ENCODE measurements around the gene MANF.
"Not testable (repeated sequence)": the region's sequence is repeated elsewhere in the genome, so short reads cannot be mapped to it uniquely, and the experiment has no call there.

MANF gene

DNA sequence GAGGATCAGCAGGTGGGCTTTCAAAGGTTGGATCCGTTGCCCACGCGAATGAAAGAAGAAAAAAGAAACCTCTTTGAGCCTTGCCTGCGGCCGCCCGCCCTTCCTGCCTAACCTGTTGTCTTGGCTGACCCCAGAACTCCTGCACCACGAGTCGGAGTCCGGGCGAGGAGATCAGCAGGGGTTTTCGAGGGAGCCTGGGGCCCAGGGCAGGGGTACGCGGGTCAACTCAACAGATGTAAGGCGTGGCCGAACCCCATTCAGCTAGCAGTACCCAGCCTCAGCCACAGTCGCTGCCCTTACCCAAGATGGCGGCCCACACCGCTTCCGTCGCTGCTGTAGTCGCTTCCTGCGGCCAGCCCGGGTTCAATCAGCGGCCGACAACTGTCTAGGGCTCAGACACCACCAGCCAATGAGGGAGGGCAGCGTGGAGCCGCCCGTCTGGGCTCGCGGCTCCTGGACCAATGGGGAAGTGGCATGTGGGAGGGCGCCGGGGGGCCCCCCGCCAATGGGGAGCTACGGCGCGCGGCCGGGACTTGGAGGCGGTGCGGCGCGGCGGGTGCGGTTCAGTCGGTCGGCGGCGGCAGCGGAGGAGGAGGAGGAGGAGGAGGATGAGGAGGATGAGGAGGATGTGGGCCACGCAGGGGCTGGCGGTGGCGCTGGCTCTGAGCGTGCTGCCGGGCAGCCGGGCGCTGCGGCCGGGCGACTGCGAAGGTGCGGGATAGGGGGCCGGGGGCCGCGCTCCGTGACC is at the start of gene MANF:
Gene MANF, plus strand, starts transcription at position 566 of the 748 bp plus-strand sequence. Its CDS starts 52 bp downstream, at position 618.
- peak; percentile 88 for DNase-seq (ENCODE audit: low read depth)

DNA sequence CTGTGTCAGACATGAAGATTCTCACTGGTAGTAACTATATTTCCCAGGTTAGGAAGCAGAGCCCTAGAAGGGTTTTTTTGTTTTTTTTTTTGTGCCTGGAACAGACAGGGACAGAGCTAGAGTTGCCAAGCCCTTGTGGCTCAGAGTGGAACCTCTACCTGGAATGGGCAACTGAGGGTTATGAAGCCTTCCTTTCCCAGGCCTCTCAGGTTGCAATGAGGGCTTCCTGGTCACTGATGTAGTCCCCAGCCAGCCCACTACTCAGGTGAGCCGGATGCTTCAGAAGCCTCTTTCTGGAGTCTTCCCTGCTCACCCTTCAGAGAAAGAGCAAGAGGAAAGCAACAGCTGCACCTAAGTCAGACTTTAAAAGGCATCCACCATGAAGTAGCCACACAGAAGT is 48.8 kb upstream of the MANF start:
- no peak for DNase-seq (ENCODE audit: low read depth)

DNA sequence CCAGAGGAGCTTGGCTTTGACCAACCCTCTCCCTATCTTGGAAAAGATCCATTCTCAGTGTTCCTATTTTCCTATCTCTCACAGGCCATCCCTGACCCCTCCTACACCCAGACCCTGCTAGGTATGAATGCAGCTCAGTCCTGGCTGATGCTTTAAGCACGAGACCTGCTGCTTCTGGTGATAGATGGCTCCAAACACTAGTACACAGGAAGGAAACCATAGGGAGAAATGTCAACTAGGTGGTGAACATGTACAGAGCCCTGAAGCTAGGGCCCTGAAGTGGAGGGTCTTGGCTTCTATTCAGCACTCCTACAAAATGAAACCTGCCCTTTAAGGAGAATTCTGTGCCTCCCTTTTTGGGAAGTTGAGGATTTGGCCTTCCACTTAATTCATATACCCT is 47.4 kb upstream of the MANF start:
- DNase-seq (ENCODE audit: low read depth), result no peak

DNA sequence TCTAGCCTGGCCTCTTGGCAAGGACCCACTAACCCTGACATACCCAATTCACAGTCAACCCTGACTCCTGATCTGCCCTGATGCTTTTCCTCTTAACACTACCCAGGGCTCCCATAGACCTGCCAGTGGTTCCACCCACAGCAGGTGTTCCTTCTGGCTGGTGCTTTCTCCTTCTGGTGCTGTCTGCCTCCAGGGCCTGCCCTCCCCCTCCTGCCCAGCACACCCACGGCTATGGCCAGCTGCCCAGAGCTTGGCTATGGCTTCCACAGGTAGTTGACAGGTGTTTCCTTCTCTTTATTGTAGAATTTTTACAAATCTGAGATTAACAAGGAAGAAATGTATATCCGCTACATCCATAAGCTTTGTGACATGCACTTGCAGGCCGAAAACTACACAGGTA is 46.5 kb upstream of the MANF start:
- no peak for DNase-seq (ENCODE audit: low read depth)

DNA sequence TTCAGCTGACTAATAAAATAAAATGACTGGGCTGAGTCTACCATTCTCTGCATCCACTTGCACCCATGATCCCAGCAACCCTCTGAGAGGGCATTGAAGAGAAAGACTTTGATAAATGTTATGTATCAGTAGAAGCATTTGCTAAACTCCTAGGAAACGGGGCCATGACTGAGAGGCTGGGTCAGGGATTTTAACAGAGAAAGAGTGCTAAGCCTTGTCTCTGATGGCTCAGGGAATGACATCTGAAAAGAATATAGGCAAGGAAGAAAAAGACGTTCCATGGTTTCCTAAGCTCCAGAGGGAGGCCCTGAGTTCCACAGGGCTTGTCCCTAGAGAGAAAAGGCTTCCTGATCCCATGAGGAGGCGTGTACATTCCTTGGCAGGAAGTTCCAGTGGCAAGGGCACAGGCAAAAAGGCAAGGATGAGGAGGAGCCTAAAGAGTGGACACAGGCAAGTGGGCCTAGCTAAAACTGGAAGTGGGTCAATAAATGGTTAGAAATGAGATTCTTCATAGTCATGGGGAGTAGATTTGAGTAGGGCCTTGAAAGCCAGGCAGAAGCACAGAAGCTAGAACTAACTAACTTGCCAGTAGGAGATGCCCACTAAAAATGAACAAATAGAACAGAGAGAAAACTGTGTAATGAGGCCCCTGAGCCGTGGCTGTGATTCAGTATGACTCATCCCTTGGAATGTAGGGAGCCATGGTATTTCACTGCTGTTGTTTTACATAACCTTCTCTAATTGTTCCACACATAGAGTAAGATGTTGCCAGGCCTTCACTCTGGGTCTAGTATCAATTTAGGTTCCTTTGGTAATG is 44.9 kb upstream of the MANF start:
- peak; percentile 94 for DNase-seq (ENCODE audit: low read depth)

DNA sequence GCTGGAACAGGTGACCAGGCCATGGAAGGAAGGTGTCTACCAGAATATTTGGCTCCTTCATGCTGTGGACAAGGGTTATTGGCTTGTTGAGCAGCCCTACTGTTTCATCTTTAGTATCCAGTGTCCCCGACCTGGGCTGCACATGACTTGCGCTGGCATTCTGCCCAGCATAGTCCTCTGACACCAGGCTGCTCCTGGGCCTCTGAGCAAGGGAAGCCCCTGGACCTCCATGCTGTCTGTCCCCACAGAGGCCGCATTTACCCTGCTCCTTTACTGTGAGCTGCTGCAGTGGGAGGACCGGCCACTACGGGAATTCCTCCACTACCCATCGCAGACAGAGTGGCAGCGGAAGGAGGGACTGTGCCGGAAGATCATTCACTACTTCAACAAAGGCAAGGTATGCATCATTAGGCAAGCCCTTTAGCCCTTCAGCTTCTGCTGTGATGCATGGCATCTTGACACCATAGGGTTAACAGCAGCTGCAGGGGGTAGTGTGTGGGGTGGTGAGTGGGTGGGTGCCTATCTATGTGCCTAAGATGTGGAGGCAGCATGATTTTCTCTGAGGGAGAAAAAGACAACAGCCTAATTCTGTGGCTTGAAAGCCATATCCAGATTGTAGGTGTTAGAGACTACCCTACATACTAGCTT is 44.0 kb upstream of the MANF start:
- no peak for DNase-seq (ENCODE audit: low read depth)

DNA sequence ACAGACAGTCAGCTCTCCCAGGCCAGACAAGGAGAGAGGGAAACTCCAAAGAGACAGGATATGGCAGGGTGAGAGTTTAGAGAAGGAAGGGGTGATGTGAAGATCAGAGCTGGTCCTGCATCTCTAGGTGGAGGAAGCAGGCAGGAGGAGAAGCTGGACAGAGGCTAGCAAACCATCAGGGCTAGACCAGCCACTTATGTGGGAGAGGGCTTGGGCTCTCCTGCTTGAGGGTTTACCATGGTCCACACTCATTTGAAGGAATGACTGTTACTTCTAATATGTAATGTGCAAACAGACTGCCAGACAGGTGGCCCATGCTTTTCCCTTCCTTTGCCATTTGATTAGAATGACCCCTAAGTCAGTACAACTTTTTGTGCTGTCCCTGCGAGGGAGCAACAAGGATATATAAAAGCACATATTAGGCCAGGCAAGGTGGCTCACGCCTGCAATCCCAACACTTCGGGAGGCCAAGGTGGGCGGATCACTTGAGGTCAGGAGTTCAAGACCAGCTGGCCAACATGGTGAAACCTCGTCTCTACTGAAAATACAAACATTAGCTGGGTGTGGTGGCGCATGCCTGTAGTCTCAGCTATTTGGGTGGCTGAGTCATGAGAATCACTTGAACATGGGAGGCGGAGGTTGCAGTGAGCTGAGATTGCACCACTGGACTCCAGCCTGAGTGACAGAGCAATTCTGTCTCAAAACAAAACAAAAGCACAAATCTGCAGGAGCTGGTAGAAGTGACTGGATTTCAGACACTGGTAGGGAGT is 41.0 kb upstream of the MANF start:
- peak; percentile 71 for DNase-seq (ENCODE audit: low read depth)

DNA sequence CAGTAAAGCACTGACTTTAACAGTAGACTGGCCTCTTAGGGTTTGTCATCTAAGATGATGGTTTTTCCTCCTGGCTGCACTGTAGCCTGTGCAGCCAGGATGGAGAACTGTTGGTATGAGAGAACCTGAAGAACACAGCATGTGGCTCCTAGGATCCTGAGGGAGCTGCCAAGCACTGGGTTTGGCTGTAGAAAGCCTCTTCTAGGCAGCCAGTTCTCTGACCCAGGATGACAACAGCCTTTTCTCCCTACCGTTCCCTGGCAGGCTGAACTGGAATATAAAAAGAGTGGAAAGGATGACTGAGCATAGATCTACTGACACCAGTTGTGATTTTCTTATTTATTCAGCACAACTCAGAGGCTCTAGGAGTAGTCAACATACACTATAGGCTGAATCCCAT is 34.3 kb upstream of the MANF start:
- no peak for DNase-seq (ENCODE audit: low read depth)

DNA sequence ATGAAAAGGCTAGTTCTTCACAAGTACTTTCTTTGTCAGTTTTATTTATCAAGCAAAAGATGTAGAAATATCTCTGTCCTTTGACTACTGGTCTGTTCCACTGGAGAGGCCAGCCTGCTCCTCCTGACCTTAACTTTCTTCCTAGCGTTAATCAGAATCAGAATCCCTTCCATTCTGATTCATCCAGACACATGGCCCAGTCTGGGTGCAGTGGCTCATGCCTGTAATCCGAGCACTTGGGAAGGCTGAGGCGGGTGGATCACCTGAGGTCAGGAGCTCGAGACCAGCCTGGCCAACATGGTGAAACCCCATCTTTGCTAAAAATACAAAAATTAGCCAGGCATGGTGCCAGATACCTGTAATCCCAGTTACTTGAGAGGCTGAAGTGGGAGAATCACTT is 32.0 kb upstream of the MANF start:
- no peak for DNase-seq (ENCODE audit: low read depth)

DNA sequence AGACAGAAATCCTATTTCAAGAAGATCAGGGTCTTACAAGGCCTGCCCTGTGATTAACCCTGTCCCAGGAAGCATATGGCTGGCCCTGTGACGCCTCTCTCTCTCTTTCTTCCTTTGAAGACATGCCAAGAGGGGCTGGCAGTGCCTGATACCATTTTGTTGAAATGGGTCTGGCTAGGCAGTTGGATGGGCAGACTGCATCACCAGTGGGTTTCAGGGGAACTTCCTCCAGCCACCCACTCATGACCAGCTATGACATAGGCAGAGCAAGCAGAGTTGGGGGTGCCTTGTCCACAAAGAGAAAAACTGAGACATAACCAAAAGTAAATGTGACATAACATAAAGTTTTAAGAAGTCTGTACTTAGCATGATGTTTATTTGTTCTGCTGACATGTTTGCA is 31.4 kb upstream of the MANF start:
- DNase-seq (ENCODE audit: low read depth), result no peak

DNA sequence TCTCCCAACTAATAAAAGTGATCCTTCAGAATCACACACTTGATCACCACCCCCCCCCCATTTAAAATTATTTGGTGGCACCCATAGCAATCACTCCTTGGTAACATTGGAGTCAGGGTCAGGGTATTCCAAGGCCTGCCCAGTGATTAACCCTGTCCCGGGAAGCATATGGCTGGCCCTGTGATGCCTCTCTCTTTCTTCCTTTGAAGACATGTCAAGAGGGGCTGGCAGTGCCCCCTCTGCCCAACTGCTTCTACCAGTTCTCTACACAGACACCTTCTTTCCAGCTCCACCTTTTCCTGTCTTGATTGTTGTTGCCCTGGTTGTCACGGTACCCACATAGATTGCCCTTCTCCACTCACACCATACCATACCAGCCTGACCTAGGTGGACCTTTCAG is 30.9 kb upstream of the MANF start:
- no peak for DNase-seq (ENCODE audit: low read depth)

DNA sequence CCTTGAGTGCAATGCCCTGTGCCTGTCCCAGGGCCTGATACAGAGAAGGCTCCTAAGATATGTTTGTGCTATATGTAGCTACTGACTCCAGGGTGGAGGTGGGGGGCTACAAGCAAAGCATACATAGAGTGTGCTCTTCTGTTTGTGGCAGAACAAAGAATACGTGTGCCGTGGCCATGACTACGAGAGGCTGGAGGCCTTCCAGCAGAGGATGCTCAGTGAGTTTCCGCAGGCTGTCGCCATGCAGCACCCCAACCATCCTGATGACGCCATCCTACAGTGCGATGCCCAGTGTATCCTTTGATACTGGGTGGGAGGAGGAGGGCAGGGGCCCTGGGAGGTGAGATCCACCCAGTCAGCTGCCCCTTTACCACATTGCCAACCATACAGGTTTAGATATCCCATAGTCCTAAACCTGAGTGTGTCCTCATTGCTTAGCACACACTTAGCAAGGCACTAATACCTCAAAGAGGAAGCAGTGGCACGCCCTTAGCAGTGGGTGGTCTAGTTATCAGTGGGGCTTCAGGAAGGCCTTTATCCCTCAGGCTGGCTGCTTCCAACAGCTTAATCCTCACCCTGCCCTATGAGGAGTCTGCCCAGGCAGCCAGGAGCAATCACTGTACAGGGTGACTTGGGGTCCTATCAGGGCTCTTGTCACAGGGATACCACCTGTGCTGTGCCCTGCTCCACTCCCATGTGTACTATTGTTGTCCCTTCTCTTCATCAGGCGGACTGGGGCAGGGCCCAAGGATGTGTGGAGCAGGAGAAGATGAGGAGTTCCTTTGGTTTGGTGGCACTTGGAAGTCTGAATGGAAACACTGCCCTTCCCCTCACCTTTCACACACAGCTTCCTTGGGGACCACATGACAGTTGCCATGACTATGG is 30.1 kb upstream of the MANF start:
- DNase-seq (ENCODE audit: low read depth), result no peak

DNA sequence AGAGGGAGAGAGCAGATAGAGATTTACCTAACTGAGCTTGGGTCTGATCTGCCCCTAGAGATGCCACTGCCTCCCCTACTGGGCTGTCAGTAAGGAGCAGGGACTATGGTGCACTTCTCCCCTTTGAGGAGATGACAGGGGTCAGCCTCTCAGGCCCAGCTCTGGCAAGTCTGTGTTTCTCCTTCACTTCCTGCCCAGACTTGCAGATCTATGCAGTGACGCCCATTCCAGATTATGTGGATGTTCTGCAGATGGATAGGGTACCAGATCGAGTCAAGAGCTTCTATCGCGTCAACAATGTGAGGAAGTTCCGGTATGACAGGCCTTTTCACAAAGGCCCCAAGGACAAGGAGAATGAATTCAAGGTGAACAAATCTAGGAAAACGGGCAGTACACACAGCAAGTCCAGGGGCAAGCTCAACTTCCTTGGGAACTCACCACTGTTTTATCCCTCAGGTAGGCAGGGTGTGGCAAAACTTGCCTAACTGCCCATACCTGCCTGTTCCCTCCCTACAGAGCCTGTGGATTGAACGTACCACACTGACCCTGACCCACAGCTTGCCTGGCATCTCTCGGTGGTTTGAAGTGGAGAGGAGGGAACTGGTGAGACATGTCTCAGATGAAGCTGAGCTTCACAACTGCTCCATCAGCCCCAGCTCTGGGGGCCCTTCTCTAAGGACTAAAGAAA is 29.1 kb upstream of the MANF start:
- no peak for DNase-seq (ENCODE audit: low read depth)

DNA sequence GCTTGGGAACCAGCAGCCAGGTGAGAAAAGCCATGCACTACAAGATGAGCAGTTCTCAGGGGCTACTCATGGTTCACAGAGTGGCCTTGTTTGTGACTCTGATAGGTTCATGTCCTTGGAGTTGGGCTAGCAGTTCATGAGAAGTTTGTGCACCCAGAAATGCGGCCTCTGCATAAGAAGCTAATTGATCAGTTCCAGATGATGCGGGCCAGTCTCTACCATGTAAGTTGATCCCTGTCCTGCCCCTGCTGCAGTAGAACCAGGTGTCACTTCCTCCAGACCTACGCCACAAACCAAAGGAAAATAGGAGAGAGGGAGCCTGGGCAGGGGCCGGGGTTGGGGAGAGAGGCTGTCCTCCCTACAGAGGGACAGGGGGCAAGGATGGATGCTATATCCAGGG is 27.2 kb upstream of the MANF start:
- no peak for DNase-seq (ENCODE audit: low read depth)

DNA sequence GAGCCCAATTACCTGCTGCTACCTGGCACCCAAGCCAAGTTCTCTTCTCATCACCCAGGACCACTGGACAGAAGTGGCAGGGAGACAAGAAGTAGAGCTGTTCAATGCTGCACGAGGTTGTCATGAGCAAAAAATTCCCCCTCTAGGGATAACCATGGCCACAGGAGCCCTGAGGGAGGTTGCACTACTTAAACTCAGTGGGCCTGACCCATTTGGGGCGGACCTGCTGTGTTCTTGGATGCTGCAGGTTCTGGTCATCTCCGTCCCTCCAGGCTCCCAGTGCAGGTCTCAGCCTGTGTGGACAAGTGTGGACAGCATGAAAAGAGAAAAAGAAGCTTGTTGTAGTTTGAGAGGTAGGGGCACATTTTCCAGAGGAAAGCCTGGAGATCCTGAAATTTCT is 26.1 kb upstream of the MANF start:
- no peak for DNase-seq (ENCODE audit: low read depth)

DNA sequence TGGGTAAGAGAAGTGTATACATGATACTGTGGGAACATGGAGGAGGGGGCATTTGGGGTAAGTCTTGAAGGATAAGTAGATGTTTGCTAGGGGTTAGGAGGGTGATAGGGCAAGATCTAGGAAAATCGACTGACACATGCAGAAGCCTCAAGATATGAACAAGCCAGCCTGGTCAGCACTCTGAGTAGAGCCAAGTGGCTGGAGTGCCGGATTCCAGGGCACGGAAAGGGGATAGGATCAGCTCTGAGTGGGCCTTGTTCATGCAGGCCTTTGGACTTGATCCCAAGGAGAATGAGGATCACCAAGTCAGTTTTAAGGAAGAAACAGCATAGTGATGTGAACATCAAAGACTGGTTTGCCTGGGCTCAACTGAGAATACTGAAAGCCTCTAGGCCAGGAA is 24.3 kb upstream of the MANF start:
- no peak for DNase-seq (ENCODE audit: low read depth)

DNA sequence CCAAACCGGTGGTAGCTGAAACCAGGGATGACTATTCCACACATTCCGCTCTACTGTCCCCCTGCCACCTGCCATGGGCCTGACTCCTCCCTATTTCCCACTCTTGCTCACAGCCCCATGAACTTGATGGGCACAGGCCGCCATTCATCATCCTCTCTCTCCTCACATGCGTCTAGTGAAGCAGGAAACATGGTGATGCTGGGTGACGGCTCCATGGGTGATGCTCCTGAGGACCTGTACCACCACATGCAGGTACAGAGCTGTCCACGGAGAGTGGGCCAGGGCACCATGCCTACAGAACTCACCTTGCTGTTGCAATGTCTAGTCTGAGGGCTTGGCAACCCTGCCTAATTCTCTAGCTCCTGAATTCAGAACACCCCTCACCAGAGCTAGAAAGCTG is 23.3 kb upstream of the MANF start:
- DNase-seq (ENCODE audit: low read depth), result no peak

DNA sequence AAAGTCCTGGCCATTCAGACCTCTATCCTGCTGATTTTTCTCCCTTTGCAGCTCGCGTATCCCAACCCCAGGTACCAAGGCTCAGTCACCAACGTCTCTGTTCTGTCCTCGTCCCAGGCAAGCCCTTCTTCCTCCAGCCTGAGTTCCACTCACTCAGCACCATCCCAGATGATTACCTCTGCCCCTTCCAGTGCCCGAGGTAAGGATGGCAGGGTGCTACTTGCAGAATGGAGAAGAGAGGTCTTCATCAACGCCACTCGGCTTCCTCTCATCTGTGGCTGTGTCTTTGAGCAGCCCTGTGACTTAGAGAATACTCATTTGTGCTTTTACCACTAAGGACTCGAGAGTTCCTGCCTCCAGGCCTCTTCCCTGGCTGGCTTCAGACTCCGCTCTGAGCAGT is 22.6 kb upstream of the MANF start:
- DNase-seq (ENCODE audit: low read depth), result no peak

DNA sequence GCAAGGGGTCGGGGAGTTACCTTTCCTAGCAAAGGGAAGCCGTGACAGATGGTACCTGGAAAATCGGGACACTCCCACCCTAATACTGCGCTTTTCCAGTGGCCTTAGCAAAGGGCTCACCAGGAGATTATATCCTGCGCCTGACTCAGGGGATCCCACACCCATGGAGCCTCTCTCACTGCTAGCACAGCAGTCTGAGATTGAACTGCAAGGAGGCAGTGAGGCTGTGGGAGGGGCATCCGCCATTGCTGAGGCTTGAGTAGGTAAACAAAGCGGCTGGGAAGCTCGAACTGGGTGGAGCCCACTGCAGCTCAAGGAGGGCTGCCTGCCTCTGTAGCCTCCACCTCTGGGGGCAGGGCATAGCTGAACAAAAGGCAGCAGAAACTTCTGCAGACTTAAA is 16.8 kb upstream of the MANF start:
- DNase-seq (ENCODE audit: low read depth), result not testable (repeated sequence)

DNA sequence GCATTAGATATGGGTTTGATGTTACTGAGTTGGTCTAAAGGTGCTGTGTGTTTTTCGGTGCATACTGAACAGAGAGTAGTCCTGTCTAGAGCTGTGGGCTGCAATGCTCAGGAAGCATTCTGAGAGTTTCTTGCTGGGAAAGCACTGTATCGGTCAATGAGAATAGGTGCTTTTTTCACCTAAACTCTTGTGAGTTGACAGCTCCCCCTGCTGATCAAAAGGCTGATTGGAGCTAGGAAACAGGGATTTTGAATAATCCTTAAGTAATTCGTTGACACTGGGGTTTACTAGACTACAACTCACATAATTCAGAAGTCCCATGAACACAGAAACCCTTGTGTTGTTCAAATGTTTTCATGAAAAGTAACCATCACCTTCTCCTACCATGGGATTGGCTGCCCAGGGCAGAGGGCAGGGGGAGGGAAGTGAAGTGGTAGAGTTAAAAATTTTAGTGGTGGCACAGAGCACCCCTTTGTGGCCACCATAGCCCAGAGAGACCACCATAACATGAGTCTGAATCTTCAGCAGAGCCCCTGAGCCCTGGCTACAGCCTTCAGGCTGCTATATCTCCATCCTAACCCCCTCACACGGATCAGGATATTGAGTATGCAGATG is 13.0 kb upstream of the MANF start:
- DNase-seq (ENCODE audit: low read depth), result no peak
